Transverse colon (tissue), 4 donors: ENCODE data around the gene SEPTIN8. TPM values are rescaled to one million over a fixed set of nuclear protein-coding genes. Genes with fewer than 3 reads are reported as not detected.

Experiments
- DNase-seq: peaks from one replicate; pipeline ENCODE4 v3.0.0-alpha.2; 2019
- H3K27ac ChIP-seq, 4 donors: fragments of 200-600 bp; sonication (generic); 2 replicates each; pipeline ENCODE4 v1.5.1; 2016 to 2018; ENCODE audit warnings: inconsistent platforms in 4 of 4
- H3K27me3 ChIP-seq: fragments of 200-600 bp; sonication (generic); 2 replicates; pipeline ENCODE4 v1.5.1; 2017; ENCODE audit warnings: inconsistent platforms
- H3K36me3 ChIP-seq, 4 donors: fragments of 200-600 bp; sonication (generic); 2 replicates each; pipeline ENCODE4 v1.5.1; 2017 to 2019; ENCODE audit warnings: inconsistent platforms in 4 of 4
- H3K4me1 ChIP-seq, 4 donors: fragments of 200-600 bp; sonication (generic); 2 replicates each; pipeline ENCODE4 v1.5.1; 2017 to 2020; ENCODE audit warnings: inconsistent platforms in 4 of 4
- H3K4me3 ChIP-seq, 4 donors: fragments of 200-600 bp; sonication (generic); 1 replicate in 1 of 4; 2 replicates in 3 of 4; pipeline versions ENCODE4 v1.5.1 to v1.6.1; 2017 to 2019; ENCODE audit warnings: inconsistent platforms in 4 of 4
- H3K9me3 ChIP-seq, 2 donors: fragments of 200-600 bp; sonication (generic); 2 replicates each; pipeline ENCODE4 v1.5.1; 2017 to 2019; ENCODE audit warnings: inconsistent platforms in 2 of 2
- EP300 ChIP-seq: sonication (generic); formaldehyde crosslinking; IDR thresholded peaks from one replicate; pipeline ENCODE4 v1.6.1; 2017; ENCODE audit warnings: antibody characterized with exemption, low read depth
- POLR2A ChIP-seq: fragments of 450-650 bp; IDR thresholded peaks from one replicate; pipeline ENCODE4 v1.6.1; 2016; ENCODE audit warnings: antibody characterized with exemption, mild to moderate bottlenecking, moderate library complexity
- POLR2AphosphoS5 ChIP-seq, 3 donors: sonication (generic); formaldehyde crosslinking; IDR thresholded peaks; one replicate each; pipeline ENCODE4 v1.6.1; 2016; ENCODE audit warnings: antibody characterized with exemption in 3 of 3
- WGBS, 2 donors: methylation state at CpG; one replicate each; pipeline ENCODE4 v1.1.5; 2018; ENCODE audit warnings: low coverage in 1 of 2; 5-methylcytosine and 5-hydroxymethylcytosine counted together
- in situ Hi-C, 4 donors: fragments of 200-750 bp; cut with MboI; loops; one replicate each; pipeline versions ENCODE4 v1.15.0 to v1.15.1; 2017; ENCODE audit warnings: low sequenced_read_pairs in 3 of 4, low pct_ligation_motif_present in 1 of 4, low pct_unique_long_range_greater_than_20kb in 1 of 4
- intact Hi-C: fragments of 100-400 bp; cut with DNase I; formaldehyde crosslinking; loops from one replicate; pipeline ENCODE4 v1.15.1; 2023; ENCODE audit warnings: low total_unique reads
- total RNA-seq, 4 donors: library from RNA; depleted of rRNA; stranded (reverse); fragments of >200 nt; gene quantifications; one replicate each; pipeline ENCODE4 v1.1.0, GENCODE V29; 2016
- TF ChIP-seq, protein P1 (sequence below), 5 experiments: fragments of 200-600 bp in 3 of 5; fragments of 450-650 bp in 2 of 5; sonication (generic) in 3 of 5; IDR thresholded peaks; 1 replicate in 2 of 5; 2 replicates in 3 of 5; pipeline ENCODE4 v1.5.1; 2016 to 2017; ENCODE audit warnings: antibody characterized with exemption in 5 of 5, inconsistent platforms in 3 of 5, mild to moderate bottlenecking in 2 of 5, moderate library complexity in 1 of 5

Gene SEPTIN8
- total RNA-seq, 4 donors from 2014 or later = 38.4 to 70.7 (median 53.5) TPM

GRCh38 chr5:132764671-132765238, 12.3 kb downstream of the SEPTIN8 start:
- 57 to 87% methylated on average over 3 to 7 of the region's 7 CpGs for WGBS, 2 donors
- Histone ChIP-seq H3K4me1 (peaks cover 0 to 7% (median 5%) of the 10 kb centered on the region in 4 donors), H3K9me3 (no peaks in the 10 kb centered on the region), H3K4me3 (no peak overlapping the region), H3K36me3 (peaks cover 0 to 9% (median 4%) of the 10 kb centered on the region in 4 donors), H3K27ac (no peak overlapping the region), H3K27me3 (no peaks in the 10 kb centered on the region)
- in situ Hi-C loops (no loop called here), intact Hi-C loops (no loop called here)
- TF ChIP-seq EP300 (no peak), POLR2AphosphoS5 (IDR thresholded peaks at IDR 0.05) (no peak), POLR2A (no peak)
- TF ChIP-seq, protein P1, sequence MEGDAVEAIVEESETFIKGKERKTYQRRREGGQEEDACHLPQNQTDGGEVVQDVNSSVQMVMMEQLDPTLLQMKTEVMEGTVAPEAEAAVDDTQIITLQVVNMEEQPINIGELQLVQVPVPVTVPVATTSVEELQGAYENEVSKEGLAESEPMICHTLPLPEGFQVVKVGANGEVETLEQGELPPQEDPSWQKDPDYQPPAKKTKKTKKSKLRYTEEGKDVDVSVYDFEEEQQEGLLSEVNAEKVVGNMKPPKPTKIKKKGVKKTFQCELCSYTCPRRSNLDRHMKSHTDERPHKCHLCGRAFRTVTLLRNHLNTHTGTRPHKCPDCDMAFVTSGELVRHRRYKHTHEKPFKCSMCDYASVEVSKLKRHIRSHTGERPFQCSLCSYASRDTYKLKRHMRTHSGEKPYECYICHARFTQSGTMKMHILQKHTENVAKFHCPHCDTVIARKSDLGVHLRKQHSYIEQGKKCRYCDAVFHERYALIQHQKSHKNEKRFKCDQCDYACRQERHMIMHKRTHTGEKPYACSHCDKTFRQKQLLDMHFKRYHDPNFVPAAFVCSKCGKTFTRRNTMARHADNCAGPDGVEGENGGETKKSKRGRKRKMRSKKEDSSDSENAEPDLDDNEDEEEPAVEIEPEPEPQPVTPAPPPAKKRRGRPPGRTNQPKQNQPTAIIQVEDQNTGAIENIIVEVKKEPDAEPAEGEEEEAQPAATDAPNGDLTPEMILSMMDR (IDR thresholded peaks at IDR 0.05) = no peak
- DNase-seq = peak; percentile 5

GRCh38 chr5:132764051-132764450, 13.0 kb downstream of the SEPTIN8 start:
- Histone ChIP-seq H3K36me3 (peaks cover 0 to 9% (median 4%) of the 10 kb centered on the region in 4 donors), H3K4me1 (peaks cover 0 to 7% (median 5%) of the 10 kb centered on the region in 4 donors), H3K27ac (no peak overlapping the region), H3K27me3 (no peaks in the 10 kb centered on the region), H3K4me3 (no peak overlapping the region), H3K9me3 (no peaks in the 10 kb centered on the region)
- peak; percentile 3 for DNase-seq
- TF ChIP-seq, protein P1 (IDR thresholded peaks at IDR 0.05) = no peak
- TF ChIP-seq POLR2A (no peak), EP300 (no peak), POLR2AphosphoS5 (IDR thresholded peaks at IDR 0.05) (no peak)
- in situ Hi-C loops (no loop called here), intact Hi-C loops (no loop called here)
- 96% methylated on average over 10 of the region's 10 CpGs; no CpG with 5 or more reads in 1 of the 2 donors for WGBS, 2 donors

- no peaks in the 10 kb centered on the region for H3K27me3 ChIP-seq
- TF ChIP-seq POLR2AphosphoS5 (IDR thresholded peaks at IDR 0.05) (no peak), EP300 (no peak), POLR2A (no peak)
- TF ChIP-seq, protein P1 (IDR thresholded peaks at IDR 0.05) = no peak
- peaks cover 0 to 7% (median 5%) of the 10 kb centered on the region in 4 donors for H3K4me1 ChIP-seq
- intact Hi-C loops = no loop called here
- peaks cover 0 to 10% (median 5%) of the 10 kb centered on the region in 4 donors for H3K36me3 ChIP-seq
- DNase-seq = peak; percentile 4
- H3K9me3 ChIP-seq = no peaks in the 10 kb centered on the region
- H3K27ac ChIP-seq = no peak overlapping the region
- 91 to 97% methylated on average over 5 to 16 of the region's 17 CpGs for WGBS, 2 donors
- no peak overlapping the region for H3K4me3 ChIP-seq
- in situ Hi-C loops = no loop called here
These were observed 13.6 kb downstream of the SEPTIN8 start for GRCh38 chr5:132763181-132764036.

DNA sequence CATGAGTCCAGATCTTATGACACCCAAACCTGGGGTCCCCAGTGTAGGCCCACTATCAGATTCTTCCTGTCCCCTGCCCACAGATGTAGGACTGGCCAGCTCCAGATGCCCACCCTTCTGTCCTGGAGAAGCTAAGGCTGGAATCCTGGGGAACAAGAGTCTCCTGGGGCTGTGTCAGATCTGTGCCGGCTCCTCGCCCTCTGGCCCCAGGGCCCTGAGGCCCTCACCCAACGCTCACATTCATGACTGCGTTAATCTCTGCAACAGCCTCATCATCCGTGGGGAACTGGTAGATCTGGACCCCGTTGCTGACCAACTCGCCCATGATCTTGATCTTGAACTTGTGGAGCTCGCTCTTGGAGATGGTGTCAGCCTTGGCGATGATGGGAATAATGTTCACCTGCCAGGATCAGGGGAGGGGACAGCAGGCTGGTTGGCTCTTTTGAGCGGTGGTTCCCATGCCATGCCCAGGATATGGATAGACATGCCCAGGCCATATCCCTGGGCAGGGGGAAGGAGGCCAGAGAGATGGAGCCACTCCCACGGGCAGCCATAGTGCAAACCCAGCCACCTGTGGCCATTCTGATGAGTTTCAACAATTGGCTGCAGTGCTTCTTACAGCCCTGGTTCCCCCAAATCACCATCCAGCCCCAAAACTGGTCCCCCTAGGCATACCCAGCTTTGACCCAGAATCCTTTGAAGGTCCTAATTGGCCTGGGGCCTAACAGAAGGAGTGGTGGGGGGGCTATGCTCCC, 14.6 kb downstream of the SEPTIN8 start:
- TF ChIP-seq, protein P1 (IDR thresholded peaks at IDR 0.05) = no peak
- no peak for TF ChIP-seq EP300
- TF ChIP-seq POLR2AphosphoS5 (IDR thresholded peaks at IDR 0.05) = no peak
- Histone ChIP-seq H3K36me3 (peaks cover 0 to 12% (median 5%) of the 10 kb centered on the region in 4 donors), H3K27me3 (no peaks in the 10 kb centered on the region), H3K4me3 (no peak overlapping the region), H3K9me3 (no peaks in the 10 kb centered on the region), H3K27ac (no peak overlapping the region), H3K4me1 (peaks cover 0 to 5% (median 3%) of the 10 kb centered on the region in 4 donors)
- DNase-seq = peak; percentile 4
- in situ Hi-C loops (no loop called here), intact Hi-C loops (no loop called here)
- WGBS, 2 donors = 97% methylated on average over 11 of the region's 11 CpGs; no CpG with 5 or more reads in 1 of the 2 donors
